DMS 273 (cell line): ENCODE results near the gene RNF227.
A peak's percentile ranks its signal among the peaks of the same experiment; 100 is the strongest.
"Not testable (repeated sequence)": the region's sequence is repeated elsewhere in the genome, so short reads cannot be mapped to it uniquely, and the experiment has no call there.

Experiments used
- DNase-seq: peaks from one replicate; lab custom pipeline; 2025; ENCODE audit not compliant: unreplicated experiment; lab: John Stamatoyannopoulos, UW

The RNF227 gene

GRCh38 chr17:7915611-7916384 lies at the start of gene RNF227:
RNF227 (minus strand) TSS chr17:7916289; CDS start chr17:7916195, 94 bp downstream.
- DNase-seq: peak; percentile 96

DNA sequence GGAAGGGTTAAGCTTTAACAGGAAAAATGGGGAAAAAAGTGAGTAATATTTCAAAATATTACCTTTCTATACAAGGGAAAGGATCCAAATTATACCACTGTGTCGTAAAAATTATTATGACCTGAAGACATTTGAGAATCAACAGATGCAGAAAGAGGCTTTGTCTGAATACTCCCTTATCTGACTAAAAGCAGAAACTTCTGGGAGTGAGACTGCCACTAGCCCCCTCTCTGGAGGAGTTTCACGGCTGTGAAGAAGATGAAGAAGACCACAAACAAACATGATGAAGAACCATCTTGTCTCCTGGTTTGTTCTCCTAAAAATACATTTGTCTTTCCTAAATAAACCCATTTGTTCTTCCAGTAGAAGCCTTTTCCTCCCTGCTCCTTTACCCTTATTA lies 45.3 kb upstream of the RNF227 start:
- no peak for DNase-seq

- no peak for DNase-seq
Measured at GRCh38 chr17:7959503-7960253, 43.6 kb upstream of the RNF227 start.

- no peak for DNase-seq
Measured at GRCh38 chr17:7956228-7956965, 40.3 kb upstream of the RNF227 start.

GRCh38 chr17:7955414-7956227 lies 39.5 kb upstream of the RNF227 start:
- no peak for DNase-seq

DNA sequence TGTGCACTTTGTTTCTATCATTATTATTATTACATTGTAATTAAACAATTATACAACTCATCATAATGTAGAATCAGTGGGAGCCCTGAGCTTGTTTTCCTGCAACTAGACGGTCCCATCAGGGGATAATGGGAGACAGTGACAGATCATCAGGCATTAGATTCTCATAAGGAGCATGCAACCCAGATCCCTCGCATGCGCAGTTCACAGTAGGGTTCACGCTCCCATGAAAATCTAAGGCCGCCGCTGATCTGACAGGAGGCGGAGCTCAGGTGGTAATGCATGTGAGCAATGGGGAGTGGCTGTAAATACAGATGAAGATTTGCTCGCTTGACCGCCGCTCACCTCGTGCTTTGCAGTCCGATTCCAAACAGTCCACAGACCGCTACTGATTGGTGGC lies 37.2 kb upstream of the RNF227 start:
- not testable (repeated sequence) for DNase-seq

DNA sequence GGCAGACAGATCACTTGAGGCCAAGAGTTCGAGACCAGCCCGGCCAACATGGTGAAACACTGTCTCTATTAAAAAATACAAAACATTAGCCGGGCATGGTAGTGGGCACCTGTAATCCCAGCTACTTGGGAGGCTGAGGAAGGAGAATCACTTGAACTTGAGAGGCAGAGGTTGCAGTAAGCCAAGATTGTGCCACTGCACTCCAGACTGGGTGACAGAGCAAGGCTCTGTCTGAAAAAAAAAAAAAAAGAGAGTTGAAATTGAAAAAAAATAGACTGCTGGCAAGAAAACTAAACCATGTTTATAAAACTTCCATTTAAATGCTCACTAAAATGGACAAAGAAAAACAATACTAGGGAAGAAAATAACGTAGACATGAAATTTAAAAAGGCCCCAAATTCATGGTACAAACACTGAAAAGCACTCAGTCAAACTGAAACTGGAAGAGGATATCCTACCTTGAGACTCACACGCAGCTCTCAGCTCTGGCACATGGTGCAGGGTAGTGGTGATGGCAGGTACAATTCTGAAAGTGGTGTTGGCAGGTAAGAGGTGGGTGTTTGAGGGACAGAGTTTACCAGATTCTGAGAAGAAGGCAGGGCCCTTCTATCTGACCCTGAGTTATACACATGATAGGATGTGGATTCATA lies 35.2 kb upstream of the RNF227 start:
- DNase-seq: no peak

GRCh38 chr17:7950578-7950977 lies 34.5 kb upstream of the RNF227 start:
- DNase-seq: no peak

- DNase-seq: no peak
Measured at GRCh38 chr17:7947651-7948050, 31.6 kb upstream of the RNF227 start.

- no peak for DNase-seq
Measured at GRCh38 chr17:7946441-7946840, 30.4 kb upstream of the RNF227 start.

DNA sequence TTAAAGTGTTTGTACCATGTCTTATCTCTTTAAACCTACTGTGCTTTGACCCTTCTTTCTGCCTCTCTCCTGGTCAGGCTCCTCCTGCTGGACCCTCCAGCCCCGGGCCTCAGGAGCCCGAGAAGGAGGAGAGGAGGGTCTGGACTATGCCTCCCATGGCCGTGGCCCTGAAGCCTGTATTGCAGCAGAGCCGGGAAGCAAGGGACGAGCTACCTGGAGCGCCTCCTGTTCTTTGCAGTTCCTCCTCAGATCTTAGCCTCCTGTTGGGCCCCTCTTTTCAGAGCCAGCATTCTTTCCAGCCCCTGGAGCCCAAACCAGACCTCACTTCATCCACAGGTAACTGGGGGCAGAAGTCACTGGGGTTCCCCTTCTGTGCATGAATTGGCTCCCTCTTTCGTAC lies 29.6 kb upstream of the RNF227 start:
- DNase-seq: no peak

GRCh38 chr17:7944326-7944725 lies 28.2 kb upstream of the RNF227 start:
- no peak for DNase-seq

DNA sequence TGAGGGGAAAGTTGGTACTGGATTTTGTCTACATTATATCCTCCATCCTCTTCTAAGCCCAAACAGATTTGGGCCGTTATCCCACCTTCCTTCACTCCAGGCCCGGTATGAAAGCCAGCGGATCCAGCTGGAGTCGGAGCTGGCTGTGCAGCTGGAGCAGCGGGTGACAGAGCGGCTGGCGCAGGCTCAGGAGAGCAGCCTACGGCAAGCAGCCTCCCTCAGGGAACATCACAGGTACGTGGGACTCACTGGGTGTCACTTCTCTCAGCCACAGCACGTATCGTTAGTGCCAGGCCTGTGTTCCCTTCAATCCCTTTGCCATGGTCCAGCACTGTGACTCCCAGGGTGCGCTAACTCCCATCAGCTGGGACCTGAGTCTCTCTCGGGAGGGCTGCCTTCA lies 27.2 kb upstream of the RNF227 start:
- no peak for DNase-seq

DNA sequence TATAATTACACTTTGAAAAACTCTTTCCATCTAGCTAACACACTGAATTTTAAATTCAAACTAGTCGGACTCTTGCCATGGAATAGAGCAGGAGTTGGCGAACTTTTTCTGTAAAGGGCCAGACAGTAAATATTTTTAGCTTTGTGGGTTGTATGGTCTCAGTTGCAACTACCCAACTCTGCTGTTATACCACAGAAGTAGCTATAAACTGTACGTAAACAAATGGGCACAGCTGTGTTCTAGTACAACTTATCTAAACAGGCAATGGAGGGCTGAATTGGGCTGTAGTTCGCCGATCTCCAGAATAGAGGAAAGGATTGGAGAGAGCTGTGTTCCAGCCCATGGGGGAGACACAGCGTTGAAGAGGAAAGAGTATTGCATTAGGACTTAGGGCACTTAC lies 24.7 kb upstream of the RNF227 start:
- no peak for DNase-seq

DNA sequence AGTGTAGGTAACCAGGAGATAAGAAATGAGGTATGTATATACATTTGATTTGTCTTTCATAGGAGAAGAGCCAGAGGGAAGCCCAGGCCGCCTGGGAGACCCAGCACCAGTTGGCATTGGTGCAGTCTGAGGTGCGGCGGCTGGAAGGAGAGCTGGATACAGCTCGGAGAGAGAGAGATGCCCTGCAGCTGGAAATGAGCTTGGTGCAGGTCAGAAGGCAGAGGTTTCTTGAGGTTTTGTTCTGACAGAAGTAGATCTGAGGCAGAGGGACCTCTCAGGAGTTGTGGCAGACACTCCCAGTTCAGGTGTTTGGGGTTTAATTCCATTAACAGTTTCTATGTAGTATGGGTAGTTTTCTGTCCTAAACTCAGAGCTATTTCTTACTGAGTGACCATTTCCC lies 23.9 kb upstream of the RNF227 start:
- no peak for DNase-seq

DNA sequence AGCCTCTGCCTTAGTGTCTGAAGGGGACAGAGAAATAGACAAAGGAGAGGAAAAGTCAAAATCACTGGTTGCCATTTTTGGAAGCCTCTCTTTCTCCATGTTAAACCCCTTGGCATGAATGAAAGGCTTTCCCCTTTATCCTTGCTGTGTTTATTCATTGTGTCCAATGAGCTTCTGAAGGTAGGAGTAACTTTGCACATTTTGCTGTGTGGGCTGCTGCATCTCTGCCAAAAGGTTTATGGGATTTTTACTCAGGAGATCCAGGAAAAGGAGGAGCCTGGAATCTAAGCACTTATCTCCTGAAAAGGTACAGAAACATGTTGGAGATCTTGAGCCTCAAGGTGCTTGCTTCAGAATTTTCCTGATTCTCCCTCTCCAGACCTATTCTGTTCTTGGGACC lies 19.8 kb upstream of the RNF227 start:
- no peak for DNase-seq

DNA sequence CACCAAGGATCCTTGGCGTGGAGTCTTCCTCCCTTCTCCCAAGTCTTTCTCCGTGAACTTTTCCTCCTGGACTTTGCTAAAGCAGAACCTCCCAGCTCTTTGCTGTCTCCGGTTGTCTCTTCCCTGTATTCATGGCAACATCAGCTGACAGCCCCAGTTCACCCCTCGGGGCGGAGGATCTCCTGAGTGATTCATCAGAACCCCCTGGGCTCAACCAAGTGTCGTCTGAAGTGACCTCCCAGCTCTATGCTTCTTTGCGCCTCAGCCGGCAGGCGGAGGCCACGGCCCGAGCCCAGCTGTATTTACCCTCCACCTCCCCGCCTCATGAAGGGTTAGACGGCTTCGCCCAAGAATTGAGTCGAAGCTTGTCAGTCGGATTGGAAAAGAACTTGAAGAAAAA lies 16.9 kb upstream of the RNF227 start:
- peak; percentile 42 for DNase-seq

DNA sequence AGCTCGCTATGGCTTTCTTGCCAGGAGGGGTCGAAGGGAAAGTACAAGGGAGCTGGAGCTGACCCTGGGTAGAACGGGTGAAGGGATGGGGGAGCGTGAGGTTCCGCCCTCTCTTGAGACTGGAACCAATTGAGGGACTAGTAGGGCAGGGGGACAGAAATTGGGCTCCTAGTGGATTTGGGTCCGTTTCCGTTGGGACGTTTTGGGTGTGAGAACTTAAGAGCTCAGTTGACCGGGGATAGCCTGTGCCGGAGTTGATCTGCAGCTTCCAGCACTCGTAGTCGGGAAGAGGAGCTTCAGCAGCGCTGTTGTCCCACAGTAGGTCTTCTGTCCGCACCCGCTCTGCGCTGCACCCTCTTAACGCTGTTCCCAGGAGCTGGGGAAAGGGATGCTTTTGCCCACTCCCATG lies 16.4 kb upstream of the RNF227 start:
- peak; percentile 56 for DNase-seq

DNA sequence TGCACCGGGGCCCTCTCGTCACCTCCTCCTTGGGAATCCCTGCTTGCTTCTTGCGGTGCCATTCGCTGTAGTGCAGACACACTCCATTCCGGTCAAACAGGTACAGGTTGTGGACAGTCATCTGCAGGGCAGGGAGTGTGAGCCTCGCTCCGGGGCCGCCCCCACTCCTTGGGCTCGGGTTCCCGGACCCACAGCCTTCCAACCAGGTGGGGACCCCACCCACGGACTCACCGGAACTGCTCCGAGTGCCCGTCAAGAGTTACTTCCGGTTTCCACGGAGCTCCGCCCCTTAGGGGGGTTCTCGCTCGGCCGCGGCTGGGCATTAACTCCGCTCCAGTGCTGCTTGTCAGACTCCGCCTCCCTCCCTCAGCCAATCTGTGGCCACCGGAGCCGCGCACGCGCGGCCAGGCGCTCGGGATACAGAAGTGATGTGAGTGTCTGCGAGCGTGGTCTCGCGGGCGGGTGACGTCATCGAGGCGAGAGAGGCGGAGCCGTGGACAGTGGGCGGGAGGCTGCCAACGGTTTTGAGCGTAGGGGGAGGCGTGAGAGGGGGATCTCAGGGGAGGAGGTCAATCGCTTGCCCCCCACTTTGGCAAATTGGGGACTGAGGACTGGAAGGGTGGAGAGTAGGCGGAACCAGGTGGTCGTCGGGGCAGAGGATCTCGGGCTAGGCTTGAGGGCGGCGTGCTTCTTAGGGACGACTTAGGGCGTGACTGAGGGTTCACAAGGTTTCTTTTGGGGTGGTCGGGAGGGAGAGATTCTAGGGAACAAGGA lies 15.8 kb upstream of the RNF227 start, which contains the start of the genes CNTROB and TRAPPC1:
Gene CNTROB, plus strand, starts transcription at position 498 of the 774 bp plus-strand sequence. CDS start 874 bp downstream, outside the sequence.
Gene TRAPPC1, minus strand, starts transcription at position 238 of the 774 bp plus-strand sequence. Its CDS starts 117 bp downstream, at position 121.
- DNase-seq: peak; percentile 98
